GM18526 (cell line): ENCODE measurements around the gene GREM1.

Experiments
- POLR2A ChIP-seq: IDR thresholded peaks from 3 replicates; pipeline ENCODE4 v1.6.1; 2011; ENCODE audit not compliant: insufficient read length; ENCODE audit errors: extremely low read depth

Gene GREM1

DNA sequence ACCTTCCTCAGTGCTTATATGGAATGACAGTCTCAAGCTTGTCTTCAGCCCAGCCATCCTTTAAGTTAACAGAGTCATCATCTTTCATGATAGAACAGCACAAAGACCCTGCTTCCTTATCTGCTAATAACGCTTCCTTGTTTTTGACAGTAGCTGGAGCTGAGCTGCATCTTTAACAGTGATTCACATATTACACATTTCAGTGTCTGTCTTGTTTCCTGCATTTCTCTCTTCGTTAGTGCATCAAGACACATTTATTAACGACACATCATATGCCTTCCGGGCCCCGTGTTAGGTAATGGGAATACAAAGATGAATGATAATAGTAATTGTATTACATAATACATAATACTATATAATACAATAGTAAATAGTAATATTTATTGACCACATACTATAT, 30.2 kb upstream of the GREM1 start:
- TF ChIP-seq POLR2A = no peak

DNA sequence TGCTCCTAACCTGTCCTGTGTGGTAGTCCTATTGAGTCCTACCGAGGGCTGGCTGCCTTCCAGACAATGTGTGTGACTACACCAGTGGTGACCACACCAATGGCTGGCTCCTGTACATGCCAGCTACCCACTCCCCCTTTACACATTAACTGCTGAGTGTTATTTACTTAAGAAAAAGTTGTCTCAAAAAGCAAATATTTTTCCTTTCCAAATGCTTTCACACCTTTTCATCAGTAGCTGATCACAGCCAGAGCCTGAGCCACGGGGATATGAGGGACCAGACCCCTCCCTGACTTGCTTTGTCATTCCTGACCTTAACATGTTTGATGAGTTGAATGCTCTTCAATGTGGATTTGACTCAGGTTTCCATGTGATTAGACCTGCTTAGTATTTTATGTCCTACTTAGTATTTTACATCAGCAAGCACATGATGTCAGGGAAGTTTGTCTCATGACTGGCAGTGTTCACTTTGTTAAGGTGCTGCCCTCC, 29.6 kb upstream of the GREM1 start:
- no peak for TF ChIP-seq POLR2A

DNA sequence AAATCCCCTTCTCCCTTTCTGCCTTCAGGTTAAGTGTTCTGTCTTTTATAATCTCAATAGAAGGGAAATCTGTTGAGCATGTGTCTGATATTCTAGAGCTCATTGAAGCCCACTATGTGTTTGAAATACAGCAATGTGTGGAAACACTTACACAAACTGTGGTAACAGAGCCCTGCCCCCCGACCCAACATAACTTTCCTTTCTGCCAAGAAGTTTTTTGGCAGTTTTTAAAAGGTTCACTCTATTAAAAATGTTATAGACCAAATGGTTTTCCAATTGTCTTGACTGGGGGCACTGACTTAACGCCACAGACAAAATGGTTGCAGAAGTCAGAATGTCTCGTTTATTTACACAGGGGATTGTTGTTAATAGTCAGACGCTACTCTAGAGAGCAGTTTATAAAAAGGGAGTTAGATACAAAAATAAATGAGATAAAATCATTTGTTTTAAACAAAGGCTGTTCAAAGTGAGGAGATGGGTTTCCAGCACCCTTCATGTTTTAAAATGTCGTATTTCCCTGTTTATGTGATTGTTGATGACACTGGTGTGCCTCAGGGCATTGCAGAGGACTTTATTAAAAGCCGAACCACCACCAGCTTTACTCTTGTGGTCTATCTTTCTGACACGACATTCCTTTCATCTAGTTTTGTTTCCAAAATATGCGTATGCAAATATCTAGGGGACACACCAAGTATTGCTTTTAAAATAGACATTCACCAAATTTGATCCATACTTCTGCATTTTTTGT, 26.7 kb upstream of the GREM1 start:
- TF ChIP-seq POLR2A = no peak

DNA sequence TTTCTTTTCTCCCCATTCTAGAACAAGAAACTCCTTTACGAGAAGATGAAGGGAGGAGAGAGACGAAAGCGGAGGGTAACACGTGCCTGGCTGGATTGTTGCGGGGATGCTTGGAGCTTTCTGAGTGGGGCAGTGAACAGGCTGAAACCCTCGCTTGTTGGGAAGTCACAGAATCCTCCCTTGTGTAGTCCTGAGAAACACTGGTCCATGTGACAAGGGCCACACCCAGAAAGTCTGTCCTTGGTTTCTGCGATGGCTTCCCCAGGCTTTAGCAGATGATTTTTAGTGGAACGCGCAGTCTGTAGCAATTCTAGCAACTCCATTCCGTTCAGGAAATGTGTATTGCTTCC, 26.1 kb upstream of the GREM1 start:
- TF ChIP-seq POLR2A = no peak

DNA sequence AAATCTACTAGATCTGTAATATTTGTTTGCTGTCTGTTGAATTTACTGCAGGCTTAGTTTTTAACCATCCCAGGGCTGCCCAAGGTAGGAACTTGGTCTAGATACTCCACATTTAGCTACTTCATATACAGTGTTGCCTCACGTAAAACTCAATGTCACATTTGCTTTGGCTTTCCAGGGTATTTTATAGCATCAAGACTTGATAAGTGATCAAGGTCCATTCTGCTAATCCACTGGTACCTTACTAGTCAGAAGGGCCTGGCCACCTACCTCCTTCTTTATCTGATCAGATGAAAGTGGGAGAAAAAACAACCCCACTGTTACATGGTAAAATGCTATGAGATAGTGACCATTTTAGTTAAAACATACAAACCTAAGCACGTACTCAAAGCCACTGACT, 25.5 kb upstream of the GREM1 start:
- no peak for TF ChIP-seq POLR2A

DNA sequence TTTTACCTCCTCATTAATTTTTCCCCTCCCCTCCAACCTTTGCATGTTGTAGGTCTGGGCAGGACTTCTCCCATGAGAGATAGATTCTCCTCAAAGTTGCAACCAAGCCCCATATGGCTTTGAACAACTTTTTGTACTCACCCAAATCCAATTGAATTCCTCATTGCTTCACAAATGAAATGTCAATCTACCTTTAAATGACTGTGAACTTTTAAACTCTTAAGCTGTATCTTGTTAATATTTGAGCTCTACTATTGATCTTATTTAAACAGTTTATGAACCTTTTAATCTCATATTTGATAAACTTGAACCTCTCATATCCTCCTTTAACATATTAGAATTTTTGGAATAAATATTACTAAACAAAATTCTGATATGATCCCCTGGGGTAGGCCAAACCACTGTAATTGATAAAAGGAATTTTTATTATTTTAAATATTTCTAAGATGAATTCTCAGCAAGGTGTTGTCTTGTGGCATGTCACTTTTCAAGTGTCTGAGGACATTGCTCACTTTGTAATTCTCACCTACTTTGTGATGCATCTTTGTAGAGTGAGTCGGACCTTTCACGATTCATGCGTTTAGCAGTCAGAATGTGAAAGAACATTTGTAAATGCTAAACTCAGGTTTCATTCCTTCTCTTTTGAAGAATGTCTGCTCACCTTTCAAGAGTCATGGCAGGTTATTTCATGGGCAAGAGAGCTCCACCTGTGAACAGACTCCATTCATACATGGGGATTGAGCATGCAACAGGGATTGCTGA, 23.4 kb upstream of the GREM1 start:
- no peak for TF ChIP-seq POLR2A

DNA sequence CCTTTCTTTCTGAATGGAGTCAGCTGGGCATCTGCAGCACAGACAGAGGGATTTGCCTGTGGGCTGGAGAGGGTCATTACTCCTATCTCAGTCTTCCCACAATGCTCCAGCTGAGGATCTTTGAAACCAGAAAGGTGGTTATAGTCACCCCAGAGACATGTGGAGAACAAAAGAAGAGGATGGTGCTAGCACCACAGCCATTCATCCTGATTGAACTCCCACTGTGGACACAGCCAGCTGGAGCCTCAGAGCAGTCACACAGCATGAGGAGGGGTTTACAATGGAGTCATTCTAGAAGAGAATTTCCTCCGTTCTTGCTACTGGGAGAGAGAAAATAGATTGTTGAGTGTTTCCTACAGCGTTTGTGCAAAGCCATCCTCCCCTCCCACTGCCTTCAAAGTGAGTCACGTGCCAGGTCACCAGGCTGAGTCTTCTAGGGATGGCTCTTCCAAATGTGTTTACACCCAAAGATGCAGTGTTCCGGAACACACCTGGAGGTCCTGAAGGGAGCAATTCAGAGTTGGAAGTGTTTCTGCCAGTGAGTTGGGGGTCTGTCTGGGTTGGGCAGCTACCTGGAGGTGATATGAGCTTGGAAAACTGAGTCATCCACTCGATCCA, 18.9 kb upstream of the GREM1 start:
- no peak for TF ChIP-seq POLR2A

DNA sequence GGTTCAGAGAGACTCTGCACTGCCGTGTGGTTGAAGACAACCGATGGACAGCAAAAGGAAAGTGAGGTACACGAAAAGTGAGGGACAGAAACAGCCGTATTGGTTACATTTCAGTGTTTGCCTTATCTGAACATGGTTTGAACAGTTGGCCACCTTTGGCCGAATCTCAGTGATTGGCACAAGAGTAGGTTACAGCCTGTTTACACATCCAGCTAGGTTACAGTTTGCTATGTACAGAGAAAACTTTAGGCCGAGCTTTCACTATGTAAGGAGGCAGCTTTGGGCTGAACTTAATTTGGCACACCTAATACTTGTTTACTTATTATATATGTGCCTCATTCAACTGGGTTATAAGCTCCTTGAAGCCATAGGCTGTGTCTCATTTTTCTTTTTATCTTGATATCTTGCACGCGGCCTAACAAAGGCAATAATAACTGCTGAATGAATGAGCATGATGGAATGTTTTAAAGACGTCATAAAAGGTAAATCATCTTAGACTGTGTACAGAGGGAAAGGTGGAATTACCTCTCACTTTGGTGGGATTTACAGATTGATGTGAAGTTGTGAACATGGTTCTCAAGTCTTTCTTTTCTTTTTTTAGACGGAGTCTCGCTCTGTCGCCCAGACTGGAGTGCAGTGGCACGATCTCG, 17.2 kb upstream of the GREM1 start:
- TF ChIP-seq POLR2A = no peak

DNA sequence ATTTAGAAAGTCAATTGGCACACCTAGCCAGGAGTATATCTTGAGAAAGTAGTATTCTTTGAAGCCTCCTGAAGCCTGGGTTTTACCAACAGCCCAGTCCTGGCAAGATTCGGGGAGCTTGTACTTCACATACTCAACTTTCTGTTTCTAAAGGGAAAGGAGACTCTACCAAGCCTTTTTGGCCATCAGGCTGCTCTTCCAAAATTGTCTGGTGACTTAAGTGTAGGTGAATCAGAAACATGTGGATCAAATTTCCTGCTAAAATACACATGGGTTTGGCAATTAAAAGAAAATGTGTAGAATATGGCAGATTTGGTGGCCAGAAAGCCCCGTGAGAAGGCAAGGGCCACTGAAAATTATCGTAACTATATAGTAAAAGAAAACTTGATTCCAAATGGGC, 15.9 kb upstream of the GREM1 start:
- TF ChIP-seq POLR2A = no peak

DNA sequence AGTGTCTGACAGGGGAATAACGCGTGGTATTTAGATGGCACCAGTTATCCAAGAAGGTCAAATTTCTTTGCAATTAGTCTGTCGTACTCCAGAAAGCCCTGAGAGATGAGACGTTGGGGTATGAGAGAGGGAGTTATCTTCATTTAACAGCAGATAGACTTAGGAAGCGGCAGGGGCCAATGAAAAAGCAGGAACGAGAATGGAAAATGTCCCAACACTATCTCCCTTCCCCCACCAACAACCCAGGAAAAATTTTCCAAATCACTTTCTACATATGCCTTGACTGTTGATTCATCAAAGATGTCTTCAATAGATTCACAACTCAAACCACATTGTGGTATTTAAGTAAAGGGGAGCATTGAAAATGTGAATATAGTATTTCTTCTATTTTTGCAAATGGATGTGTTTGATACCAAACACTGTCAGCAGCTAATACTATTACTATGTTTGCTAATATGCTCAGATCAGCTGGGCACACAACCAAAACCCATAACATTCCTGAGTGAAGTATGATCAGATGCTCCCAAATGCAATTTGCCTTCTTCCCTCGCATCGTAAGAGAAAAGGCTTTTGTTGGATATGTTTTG, 13.3 kb upstream of the GREM1 start:
- no peak for TF ChIP-seq POLR2A

DNA sequence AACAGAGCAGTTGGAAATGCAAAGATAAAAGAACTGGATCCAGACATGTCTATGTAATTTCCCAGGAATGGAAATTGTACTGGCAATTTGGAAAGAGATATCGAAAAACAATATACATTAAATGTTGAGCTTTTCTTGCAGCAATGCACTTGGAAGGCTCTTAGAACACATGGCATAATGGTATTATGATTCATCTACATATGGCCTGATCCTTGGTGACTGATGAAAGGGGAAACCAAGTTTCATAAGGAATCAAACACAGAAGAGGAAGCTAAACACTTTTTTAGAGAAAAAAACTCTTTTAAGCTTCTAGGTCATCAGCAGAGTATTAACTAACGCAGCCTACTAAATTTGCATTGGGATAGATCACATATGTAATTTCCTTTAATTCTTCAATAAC, 12.4 kb upstream of the GREM1 start:
- no peak for TF ChIP-seq POLR2A

DNA sequence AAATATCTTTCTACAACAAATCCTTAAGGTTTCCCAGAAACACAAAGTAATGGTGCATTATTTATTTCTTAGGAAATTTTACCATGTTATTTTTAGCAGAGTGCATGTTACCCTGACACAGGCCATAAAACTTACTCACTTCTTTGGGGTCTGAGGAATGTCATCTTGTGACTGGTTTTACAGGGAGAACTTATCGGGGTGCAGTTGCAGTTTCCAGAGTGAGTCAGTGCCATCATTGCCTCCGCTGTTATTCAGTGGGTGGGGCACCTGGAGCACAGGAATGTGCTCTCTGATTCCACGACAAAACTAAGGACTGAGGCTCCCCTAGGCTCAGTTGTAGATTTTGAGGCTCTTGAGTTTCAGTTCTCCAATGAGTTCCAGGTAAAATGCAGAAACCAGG, 11.1 kb upstream of the GREM1 start:
- TF ChIP-seq POLR2A = no peak

DNA sequence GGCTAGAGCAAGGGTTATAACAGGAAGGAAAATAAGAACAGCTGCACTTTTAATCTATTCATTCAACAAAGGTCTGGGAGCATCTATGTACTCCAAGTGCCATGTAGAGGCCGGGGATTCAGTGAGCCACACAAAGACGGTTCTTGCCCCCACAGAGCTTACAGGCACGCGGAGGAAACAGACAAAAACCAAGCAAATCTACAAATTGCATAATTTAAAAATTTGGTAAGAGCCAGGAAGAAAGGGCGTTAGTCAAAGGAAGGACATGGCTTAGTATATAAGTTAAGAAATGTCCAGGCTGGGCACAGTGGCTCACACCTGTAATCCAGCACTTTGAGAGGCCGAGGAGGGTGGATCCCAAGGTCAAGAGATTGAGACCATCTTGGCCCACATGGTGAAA, 10.4 kb upstream of the GREM1 start:
- no peak for TF ChIP-seq POLR2A

DNA sequence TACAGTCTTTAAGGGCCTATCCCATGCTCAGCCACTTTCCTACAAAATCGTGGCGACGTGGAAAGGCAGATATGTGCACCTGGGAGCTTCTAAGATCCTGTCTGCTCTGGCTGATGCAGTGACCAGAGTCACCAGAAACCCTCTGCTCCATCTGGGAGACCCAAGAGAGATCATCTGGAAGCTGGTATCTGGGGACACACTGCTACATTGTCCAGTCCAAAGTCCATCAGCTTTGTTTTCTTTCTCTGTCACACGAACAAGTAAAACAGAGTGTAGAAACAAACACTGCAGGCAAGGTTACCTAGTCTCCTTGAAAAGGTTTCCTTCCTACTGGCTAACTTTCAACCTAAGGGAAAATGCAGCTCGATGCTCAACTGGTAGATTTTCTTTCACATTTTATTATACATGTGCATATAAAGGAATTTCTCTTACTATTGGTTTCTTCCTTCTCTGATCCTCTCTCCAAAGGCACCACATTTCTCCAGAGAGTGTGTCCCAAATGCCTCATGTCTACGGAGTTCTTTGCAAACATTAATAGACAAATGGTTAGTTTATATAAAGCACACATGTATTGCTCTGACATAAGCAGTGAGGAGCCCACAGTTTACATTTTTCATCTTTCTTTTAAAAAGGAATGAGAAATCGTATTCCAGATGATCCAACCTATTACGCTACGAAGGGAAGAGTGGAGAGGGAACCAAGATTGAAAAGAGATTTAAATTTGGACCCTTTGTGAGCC, 8.3 kb upstream of the GREM1 start:
- no peak for TF ChIP-seq POLR2A

DNA sequence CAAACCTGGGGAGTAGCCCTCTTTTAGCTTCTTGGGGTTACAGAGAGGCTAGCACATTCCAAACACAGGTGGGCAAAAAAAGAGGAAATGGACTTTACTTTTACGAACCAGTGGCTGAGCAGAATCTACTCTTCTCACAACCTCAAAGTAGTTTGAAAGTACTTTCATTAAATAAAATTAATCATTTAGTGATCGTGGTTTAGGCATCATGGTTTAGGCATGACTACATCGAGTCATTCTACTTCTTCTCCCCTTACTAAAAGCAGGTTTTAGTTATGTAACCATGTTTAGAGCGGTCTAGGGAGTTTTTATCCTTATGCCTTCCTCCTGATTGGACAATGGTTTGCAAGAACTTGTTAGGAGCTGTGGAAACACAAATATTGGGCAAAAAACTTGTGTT, 2.5 kb upstream of the GREM1 start:
- no peak for TF ChIP-seq POLR2A
